ENCODE data around the gene C1D.

Gene C1D

GRCh38 chr2:68057658-68058396, 5.0 kb downstream of the C1D start:
- DNase-seq (ENCODE audit: low spot score): no peak

DNA sequence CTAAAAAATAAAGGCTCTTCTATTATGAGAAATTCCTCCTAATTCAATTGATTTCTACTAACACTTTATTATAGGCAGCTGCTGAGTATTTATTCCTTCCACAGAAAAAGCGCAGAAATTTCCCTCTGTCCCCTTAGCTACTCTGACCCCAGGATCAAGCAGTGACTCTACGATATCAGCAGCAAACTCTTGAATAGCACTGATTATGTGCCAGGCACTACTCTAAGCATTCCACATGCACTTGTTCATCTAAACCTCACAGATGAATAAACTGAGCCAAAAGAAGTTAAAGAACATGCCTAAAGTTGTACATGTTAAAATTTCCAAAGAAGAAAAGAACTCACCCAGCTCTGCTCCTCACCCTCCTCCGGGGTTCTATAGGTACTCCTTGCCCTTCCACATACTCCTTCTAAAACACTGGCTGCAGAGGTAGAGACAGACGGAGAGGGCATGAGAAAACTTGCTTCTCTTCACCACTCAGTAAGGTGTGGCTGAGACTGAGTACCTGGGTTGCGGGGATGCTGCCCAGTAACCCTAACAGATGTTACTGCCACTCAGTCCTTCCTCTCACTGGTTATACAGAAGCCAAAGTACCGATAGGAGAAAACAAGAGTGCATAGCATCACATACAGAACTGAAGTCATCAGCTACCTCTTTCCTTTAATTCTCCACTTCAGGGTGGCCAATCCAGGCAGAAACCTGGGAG, 9.9 kb downstream of the C1D start:
- no peak for DNase-seq (ENCODE audit: low spot score)

DNA sequence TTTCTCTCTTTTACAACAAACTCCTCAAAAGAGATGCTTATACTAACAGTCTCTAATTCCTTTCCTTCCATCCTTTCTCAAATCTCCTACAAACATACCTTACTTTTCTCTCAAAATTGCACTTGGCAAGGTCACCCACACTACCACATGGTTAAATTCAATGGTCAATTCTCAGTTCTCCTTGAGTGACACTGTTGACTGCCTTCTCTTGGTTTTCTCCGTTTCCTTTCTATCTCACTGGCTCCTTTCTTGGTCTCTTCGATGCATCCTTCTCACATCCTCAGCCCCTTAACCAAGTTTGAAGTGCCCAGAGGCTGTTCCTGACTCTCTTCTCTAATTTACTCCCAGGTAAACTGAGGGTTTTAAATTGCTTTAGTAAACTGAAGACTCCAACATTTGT, 12.5 kb downstream of the C1D start:
- DNase-seq (ENCODE audit: low spot score): no peak

DNA sequence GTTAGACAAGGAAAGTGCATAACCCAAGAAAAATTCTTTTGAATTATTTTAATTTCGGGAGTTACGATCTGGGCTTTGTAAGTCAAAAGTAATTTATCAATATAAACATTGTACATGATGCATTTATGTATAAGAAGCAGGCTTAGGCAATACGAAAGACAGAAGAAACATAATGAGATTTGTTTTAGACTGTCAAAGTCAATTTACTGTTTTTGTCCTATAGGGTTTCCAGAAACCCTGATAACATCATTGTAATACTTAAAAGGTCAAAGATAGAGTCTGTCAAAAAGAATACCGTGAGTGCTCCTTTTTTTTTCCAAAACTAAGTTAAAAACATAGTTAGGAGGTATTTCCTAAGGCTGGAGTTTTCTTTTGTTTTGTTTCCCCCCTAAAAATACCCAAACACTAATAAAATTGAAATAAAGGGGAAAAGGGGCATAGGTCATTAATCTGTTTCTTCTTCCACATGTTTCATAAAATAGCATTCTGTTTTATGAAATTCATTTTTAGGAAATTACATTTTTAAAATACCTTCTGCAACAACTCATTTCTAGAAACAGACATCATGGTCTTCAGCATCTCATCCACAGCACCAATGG, 16.1 kb downstream of the C1D start:
- DNase-seq (ENCODE audit: low spot score): no peak

- no peak for DNase-seq (ENCODE audit: low spot score)
These were observed 16.6 kb downstream of the C1D start for GRCh38 chr2:68046224-68046623.

DNA sequence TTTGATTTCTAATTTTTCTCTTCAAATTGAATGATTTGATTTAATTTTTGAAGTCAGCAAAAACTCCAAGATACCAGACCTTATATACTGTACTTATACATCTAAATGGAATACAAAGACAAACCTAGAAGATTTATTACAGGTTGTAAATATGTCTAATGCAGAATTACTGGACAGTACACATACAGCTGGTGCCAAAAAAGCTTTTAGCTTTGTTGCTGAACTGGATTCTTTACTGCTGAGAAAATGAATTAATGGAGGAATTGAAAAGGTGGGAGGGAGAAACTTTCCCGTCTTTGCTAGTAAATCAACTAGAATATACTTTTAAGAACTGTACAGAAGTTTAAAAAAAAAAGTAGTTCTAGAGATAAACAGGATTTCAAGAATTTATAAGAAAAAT, 17.5 kb downstream of the C1D start:
- no peak for DNase-seq (ENCODE audit: low spot score)

DNA sequence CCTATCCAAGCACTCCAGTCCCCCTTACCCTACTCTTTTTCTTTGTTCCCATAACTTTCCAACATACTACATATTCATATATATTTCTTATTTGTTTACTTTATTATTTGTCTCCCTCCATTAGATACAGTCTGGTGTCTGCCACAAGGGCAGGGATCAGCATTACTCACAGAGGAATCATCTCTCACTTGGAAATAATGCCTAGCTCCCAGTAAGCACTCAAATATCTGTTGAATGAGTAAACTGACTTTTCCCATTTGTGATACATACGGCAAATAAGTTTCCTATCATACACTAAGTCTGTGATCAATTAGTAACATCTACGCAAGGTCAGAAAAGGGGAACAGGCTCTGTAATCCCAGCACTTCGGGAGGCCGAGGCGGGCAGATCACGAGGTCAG, 18.7 kb downstream of the C1D start:
- no peak for DNase-seq (ENCODE audit: low spot score)

- DNase-seq (ENCODE audit: low spot score): no peak
These were observed 19.1 kb downstream of the C1D start for GRCh38 chr2:68043695-68044094.

- no peak for DNase-seq (ENCODE audit: low spot score)
These were observed 19.8 kb downstream of the C1D start for GRCh38 chr2:68043032-68043431.

DNA sequence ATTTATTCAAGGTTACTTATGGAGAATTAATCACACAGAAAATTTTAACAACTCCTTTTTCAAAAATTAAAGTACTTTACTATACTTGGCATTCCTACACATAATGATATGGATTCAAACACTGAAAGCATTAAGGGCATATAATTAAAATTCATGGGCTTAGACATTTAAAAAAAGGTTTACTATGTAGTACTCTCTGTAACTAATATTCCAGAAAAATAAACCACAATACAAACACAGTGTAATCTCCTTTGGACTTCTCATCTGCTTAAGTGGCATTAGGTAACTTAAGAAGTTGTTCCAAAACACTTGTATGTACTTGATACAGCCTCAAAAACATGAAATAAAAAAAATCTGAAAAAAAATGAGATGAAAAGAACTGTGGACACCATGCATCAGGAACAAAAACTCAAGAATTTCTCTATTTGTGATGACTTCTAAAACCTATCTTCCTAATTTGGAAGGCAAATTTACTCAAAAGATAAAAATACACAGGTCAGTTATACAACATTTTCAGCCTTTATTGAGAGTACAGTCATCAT, 21.0 kb downstream of the C1D start:
- no peak for DNase-seq (ENCODE audit: low spot score)

- no peak for DNase-seq (ENCODE audit: low spot score)
These were observed 22.7 kb downstream of the C1D start for GRCh38 chr2:68040078-68040477.

- DNase-seq (ENCODE audit: low spot score): no peak
These were observed 23.5 kb downstream of the C1D start for GRCh38 chr2:68039317-68039716.

GRCh38 chr2:68032702-68033101, 30.1 kb downstream of the C1D start:
- DNase-seq (ENCODE audit: low spot score): no peak

DNA sequence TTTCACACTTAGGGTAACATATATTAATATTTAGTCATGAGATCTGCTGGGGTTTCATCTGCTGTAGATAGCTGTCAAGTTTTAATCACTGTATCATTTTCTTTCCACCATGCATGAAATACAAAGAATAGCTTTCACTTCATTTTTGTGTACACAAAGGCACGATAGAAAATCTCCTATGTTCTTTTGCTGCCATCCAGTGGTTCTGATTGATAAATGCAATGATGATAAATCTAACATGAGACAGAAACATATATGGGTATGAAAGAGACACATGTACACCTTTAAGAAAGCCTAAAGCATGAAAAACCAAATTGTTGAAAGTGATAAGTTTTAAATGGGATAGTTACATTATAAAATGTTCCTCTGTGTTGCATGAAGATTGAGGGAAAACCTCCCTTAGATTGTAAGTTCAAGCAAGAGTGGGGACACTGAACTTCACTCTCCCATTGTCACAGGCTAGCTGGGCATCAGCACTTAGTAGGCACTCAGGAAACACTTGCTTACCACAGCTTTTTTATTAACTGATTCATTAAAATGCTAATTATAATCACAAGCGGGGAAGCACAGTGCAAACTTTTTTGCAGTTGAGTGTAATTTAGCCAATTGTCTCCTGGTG, 31.2 kb downstream of the C1D start:
- peak; percentile 37 for DNase-seq (ENCODE audit: low spot score)

- no peak for DNase-seq (ENCODE audit: low spot score)
These were observed 31.8 kb downstream of the C1D start for GRCh38 chr2:68031043-68031442.

GRCh38 chr2:68030529-68030928, 32.3 kb downstream of the C1D start:
- DNase-seq (ENCODE audit: low spot score): no peak

- no peak for DNase-seq (ENCODE audit: low spot score)
These were observed 34.8 kb downstream of the C1D start for GRCh38 chr2:68027959-68028358.

- no peak for DNase-seq (ENCODE audit: low spot score)
These were observed 38.4 kb downstream of the C1D start for GRCh38 chr2:68024450-68024849.

DNA sequence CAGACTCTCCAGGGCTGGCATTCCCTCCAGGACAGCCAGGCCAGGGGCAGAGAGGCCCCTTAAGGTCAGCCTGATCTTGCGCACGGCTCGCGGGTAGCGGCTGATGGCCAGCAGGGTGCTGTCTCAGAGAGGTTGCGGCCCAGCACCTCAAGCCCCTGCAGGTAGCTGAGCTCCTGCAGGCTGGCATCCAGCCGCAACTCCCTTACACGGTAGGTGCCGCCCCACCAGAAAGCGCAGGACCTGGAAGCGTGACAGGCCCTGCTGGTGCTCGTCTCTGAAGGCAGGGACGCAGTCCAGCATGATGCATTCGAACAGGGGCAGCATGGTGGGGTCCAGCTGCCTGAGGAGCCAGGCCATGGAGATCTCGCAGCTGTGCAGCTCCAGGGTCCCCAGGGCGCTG, 38.9 kb downstream of the C1D start:
- DNase-seq (ENCODE audit: low spot score): no peak

GRCh38 chr2:68018727-68019126, 44.1 kb downstream of the C1D start:
- DNase-seq (ENCODE audit: low spot score): no peak

DNA sequence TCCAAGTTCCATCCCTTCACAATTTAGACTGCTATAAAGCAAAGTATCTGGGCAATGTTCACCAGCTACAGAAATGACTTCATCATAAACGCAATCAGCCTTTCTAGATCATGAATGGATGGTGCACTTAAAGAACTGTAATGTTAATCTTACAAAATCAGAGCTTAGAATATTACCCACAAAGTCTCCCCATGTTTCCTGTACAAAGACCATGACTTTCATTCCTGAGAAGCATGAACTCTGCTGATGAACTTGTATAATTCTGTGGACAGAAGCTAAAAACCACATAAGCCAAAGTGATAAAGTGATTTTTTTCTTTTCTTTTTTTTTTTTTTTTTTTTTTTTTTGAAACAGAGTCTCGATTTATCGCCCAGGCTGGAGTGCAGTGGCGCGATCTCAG, 53.3 kb downstream of the C1D start:
- no peak for DNase-seq (ENCODE audit: low spot score)

DNA sequence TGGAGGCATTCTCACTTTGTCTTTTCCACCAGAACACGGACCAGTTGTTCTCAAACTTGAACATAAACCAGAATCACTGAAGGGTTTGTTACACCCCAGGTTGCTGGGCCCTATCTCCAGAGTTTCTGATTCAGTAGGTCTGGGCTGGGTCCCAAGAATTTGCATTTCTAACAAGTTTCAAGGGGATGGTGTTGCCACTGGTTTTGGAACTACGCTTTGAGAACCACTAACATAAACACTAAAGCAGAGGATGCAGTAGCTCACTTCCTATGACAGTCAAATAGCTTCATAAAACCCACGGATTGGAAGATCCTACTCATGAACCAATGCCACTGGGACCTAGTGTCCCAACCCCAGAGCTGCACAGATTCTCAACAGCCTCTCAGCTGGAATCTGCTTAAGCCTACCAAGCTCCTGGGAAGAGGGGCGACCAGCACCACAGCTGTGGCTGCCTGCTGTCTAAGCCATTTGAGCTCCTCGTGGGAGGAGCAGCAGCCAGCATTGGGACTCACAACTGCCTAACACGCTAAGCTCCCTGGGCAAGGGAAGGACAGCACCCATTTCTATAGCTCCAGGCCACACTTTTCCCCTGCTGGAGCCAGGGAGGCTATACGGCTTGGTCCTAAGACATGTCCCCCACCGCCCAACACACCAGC, 62.5 kb downstream of the C1D start:
- DNase-seq (ENCODE audit: low spot score): no peak
